Cardiac muscle cell (in vitro differentiated cells and primary cell): ENCODE data around the gene BIRC3. TPM values are rescaled to one million over a fixed set of nuclear protein-coding genes. Genes with fewer than 3 reads are reported as not detected.

Experiments
- DNase-seq, 2 donors: peaks; one replicate each; pipeline versions ENCODE4 v3.0.0 to v3.0.0-alpha.2; 2010 to 2017; ENCODE audit warnings: low read depth in 1 of 2, low spot score in 1 of 2
- H3K27ac ChIP-seq: fragments of 200-600 bp; sonication (generic); 2 replicates; pipeline ENCODE4 v1.5.1; 2016
- H3K27me3 ChIP-seq: fragments of 200-600 bp; sonication (generic); 2 replicates; pipeline ENCODE4 v1.6.0; 2016; ENCODE audit warnings: control low read depth
- H3K36me3 ChIP-seq: fragments of 200-600 bp; sonication (generic); 2 replicates; pipeline ENCODE4 v1.5.1; 2016; ENCODE audit warnings: control low read depth
- H3K4me1 ChIP-seq: fragments of 200-600 bp; sonication (generic); 2 replicates; pipeline ENCODE4 v1.8.1; 2017; ENCODE audit warnings: low read depth, mild to moderate bottlenecking, mixed run types
- H3K4me3 ChIP-seq: fragments of 200-600 bp; sonication (generic); 2 replicates; pipeline ENCODE4 v1.5.1; 2016; ENCODE audit warnings: mild to moderate bottlenecking
- H3K9me3 ChIP-seq: fragments of 200-600 bp; sonication (generic); 2 replicates; pipeline ENCODE4 v1.5.1; 2017; ENCODE audit warnings: low read depth, mild to moderate bottlenecking, control low read depth
- CTCF ChIP-seq: IDR thresholded peaks from 2 replicates; pipeline ENCODE4 v1.5.1; 2012; ENCODE audit warnings: low read depth, mild to moderate bottlenecking, low read length
- polyA plus RNA-seq: library from polyadenylated mRNA; unstranded; fragments of >200 nt; fragmentation: Nextera tagmentation; extraction: Ambion mirVana; gene quantifications from 2 replicates; pipeline ENCODE4 v1.2.1, GENCODE V29; 2016
- total RNA-seq: library from RNA; depleted of rRNA; stranded (reverse); fragments of >200 nt; gene quantifications from 2 replicates; pipeline ENCODE4 v1.2.3, GENCODE V29; 2016

Gene BIRC3
- total and polyA plus RNA-seq, 2 experiments from 2014 or later = 0.06 TPM; not detected in 1

GRCh38 chr11:102280245-102280833, 36.9 kb upstream of the BIRC3 start:
- no peaks in the 10 kb centered on the region for H3K9me3 ChIP-seq
- peaks cover 45% of the 10 kb centered on the region for H3K4me1 ChIP-seq
- H3K4me3 ChIP-seq = no peak overlapping the region
- H3K27me3 ChIP-seq = no peaks in the 10 kb centered on the region
- DNase-seq = no peak
- no peak for TF ChIP-seq CTCF
- peak overlapping the region; percentile 64 for H3K27ac ChIP-seq
- no peaks in the 10 kb centered on the region for H3K36me3 ChIP-seq

GRCh38 chr11:102283116-102283485, 34.2 kb upstream of the BIRC3 start:
- H3K27ac ChIP-seq = peak overlapping the region; percentile 1
- no peak for DNase-seq
- no peaks in the 10 kb centered on the region for H3K36me3 ChIP-seq
- no peak for TF ChIP-seq CTCF
- H3K27me3 ChIP-seq = no peaks in the 10 kb centered on the region
- no peak overlapping the region for H3K4me3 ChIP-seq
- no peaks in the 10 kb centered on the region for H3K9me3 ChIP-seq
- H3K4me1 ChIP-seq = peaks cover 25% of the 10 kb centered on the region

- TF ChIP-seq CTCF = no peak
These were observed 33.3 kb upstream of the BIRC3 start for GRCh38 chr11:102284008-102284407.

GRCh38 chr11:102286292-102286691, 31.0 kb upstream of the BIRC3 start:
- no peaks in the 10 kb centered on the region for H3K36me3 ChIP-seq
- no peaks in the 10 kb centered on the region for H3K27me3 ChIP-seq
- peaks cover 6% of the 10 kb centered on the region for H3K4me1 ChIP-seq
- no peak for TF ChIP-seq CTCF
- H3K27ac ChIP-seq = no peak overlapping the region
- H3K9me3 ChIP-seq = no peaks in the 10 kb centered on the region
- DNase-seq = no peak
- no peak overlapping the region for H3K4me3 ChIP-seq

More at GRCh38 chr11:102284008-102284407, 33.3 kb upstream of the BIRC3 start:
- H3K4me3 ChIP-seq = no peak overlapping the region
- no peak overlapping the region for H3K27ac ChIP-seq
- no peaks in the 10 kb centered on the region for H3K9me3 ChIP-seq
- H3K4me1 ChIP-seq = peaks cover 24% of the 10 kb centered on the region
- H3K27me3 ChIP-seq = no peaks in the 10 kb centered on the region
- no peak for DNase-seq
- no peaks in the 10 kb centered on the region for H3K36me3 ChIP-seq

- Histone ChIP-seq H3K4me1 (peaks cover 12% of the 10 kb centered on the region), H3K27ac (no peak overlapping the region), H3K9me3 (no peaks in the 10 kb centered on the region), H3K27me3 (no peaks in the 10 kb centered on the region), H3K36me3 (no peaks in the 10 kb centered on the region), H3K4me3 (no peak overlapping the region)
- peak; percentile 88 for DNase-seq
- peak; percentile 60 for TF ChIP-seq CTCF
These were observed 29.1 kb upstream of the BIRC3 start for GRCh38 chr11:102287964-102288724.
